CD4-positive, alpha-beta T cell treated with Interleukin-15 for 4 hours (primary cell): ENCODE data around the gene LILRA6.
A peak's percentile ranks its signal among the peaks of the same experiment; 100 is the strongest.
"Not testable (repeated sequence)": the region's sequence is repeated elsewhere in the genome, so short reads cannot be mapped to it uniquely, and the experiment has no call there.

Experiments used
- DNase-seq: peaks from one replicate; pipeline ENCODE4 v3.0.0-alpha.2; 2020; ENCODE audit warnings: low spot score

Gene LILRA6

GRCh38 chr19:54207983-54208783, 34.4 kb downstream of the LILRA6 start:
- peak; percentile 37 for DNase-seq

- DNase-seq: no peak
Observed at GRCh38 chr19:54207676-54207982, 35.0 kb downstream of the LILRA6 start.

GRCh38 chr19:54207193-54207592, 35.4 kb downstream of the LILRA6 start:
- DNase-seq: not testable (repeated sequence)

- DNase-seq: no peak
Observed at GRCh38 chr19:54206831-54207177, 35.8 kb downstream of the LILRA6 start.

- no peak for DNase-seq
Observed at GRCh38 chr19:54206030-54206830, 36.4 kb downstream of the LILRA6 start.

- DNase-seq: no peak
Observed at GRCh38 chr19:54204767-54205468, 37.7 kb downstream of the LILRA6 start.

GRCh38 chr19:54203151-54203611, 39.4 kb downstream of the LILRA6 start:
- no peak for DNase-seq

GRCh38 chr19:54201980-54202379, 40.6 kb downstream of the LILRA6 start:
- DNase-seq: no peak

GRCh38 chr19:54201172-54201701, 41.4 kb downstream of the LILRA6 start:
- no peak for DNase-seq

- no peak for DNase-seq
Observed at GRCh38 chr19:54199401-54199800, 43.2 kb downstream of the LILRA6 start.

- DNase-seq: no peak
Observed at GRCh38 chr19:54197121-54197520, 45.5 kb downstream of the LILRA6 start.

GRCh38 chr19:54196536-54196935, 46.1 kb downstream of the LILRA6 start:
- DNase-seq: no peak

- DNase-seq: not testable (repeated sequence)
Observed at GRCh38 chr19:54194463-54194862, 48.1 kb downstream of the LILRA6 start.

- no peak for DNase-seq
Observed at GRCh38 chr19:54193011-54193410, 49.6 kb downstream of the LILRA6 start.

GRCh38 chr19:54191811-54192453, 50.7 kb downstream of the LILRA6 start:
- DNase-seq: no peak

- peak; percentile 86 for DNase-seq
Observed at GRCh38 chr19:54191011-54191810, 51.4 kb downstream of the LILRA6 start, which contains the start of gene TSEN34. Gene TSEN34 (plus strand): TSS chr19:54191308. CDS start chr19:54191365, 57 bp downstream.

GRCh38 chr19:54190503-54191010, 52.0 kb downstream of the LILRA6 start:
- DNase-seq: peak; percentile 99

- peak; percentile 100 for DNase-seq
Observed at GRCh38 chr19:54189735-54190502, 52.7 kb downstream of the LILRA6 start.

- DNase-seq: no peak
Observed at GRCh38 chr19:54189145-54189734, 53.4 kb downstream of the LILRA6 start, which contains the start of gene MBOAT7. Gene MBOAT7 (minus strand): TSS chr19:54189580. CDS start chr19:54188508, 1,072 bp downstream.
